ENCODE data around the gene CACNA2D4. TPM values are rescaled to one million over a fixed set of nuclear protein-coding genes. Genes with fewer than 3 reads are reported as not detected.

Gene CACNA2D4
- total RNA-seq, 1 donor from 2014 or later, result 7.0 TPM

GRCh38 chr12:1781772-1782171 lies 136.7 kb downstream of the CACNA2D4 start:
- H3K4me1 ChIP-seq, result peaks cover 28% of the 10 kb centered on the region
- no peak for TF ChIP-seq CTCF (IDR thresholded peaks at IDR 0.05)
- H3K4me3 ChIP-seq, result no peak overlapping the region
- H3K27ac ChIP-seq, result no peak overlapping the region
- H3K27me3 ChIP-seq (ENCODE audit: low read depth), result no peaks in the 10 kb centered on the region
- ATAC-seq (peak; percentile 66 to 80), DNase-seq (no peak)
- H3K36me3 ChIP-seq, result peaks cover 60% of the 10 kb centered on the region
- intact Hi-C loops (cut with DNase I), result no loop called here
- H3K9me3 ChIP-seq, result no peaks in the 10 kb centered on the region

- no peak for TF ChIP-seq CTCF (IDR thresholded peaks at IDR 0.05)
- Histone ChIP-seq H3K36me3 (peaks cover 40% of the 10 kb centered on the region), H3K4me1 (peaks cover 28% of the 10 kb centered on the region), H3K27ac (no peak overlapping the region), H3K4me3 (no peak overlapping the region), H3K27me3 (ENCODE audit: low read depth) (no peaks in the 10 kb centered on the region), H3K9me3 (no peaks in the 10 kb centered on the region)
- ATAC-seq (peak in 1 of 2 donors; percentile 38), DNase-seq (no peak)
- intact Hi-C loops (cut with DNase I), result no loop called here
These were observed 138.7 kb downstream of the CACNA2D4 start for GRCh38 chr12:1779783-1780182.

DNA sequence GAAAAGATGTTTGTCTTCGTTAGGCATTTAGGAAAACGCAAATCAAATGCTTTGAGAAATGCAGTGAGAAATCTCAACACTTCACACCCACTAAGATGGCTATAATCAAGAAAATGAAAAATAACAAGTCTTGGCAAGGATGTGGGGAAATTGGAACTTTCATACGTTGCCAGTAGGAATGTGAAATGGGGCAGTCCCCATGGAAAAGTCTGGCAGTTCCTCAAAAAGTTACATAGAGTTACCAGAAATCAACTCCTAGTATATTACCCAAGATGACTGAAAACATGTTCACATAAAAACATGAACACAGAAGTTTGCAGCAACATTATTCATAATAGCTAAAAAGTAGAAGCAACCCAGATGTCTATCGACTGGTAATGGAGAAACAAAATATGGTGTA lies 139.5 kb downstream of the CACNA2D4 start:
- intact Hi-C loops (cut with DNase I), result no loop called here
- no peak for TF ChIP-seq CTCF (IDR thresholded peaks at IDR 0.05)
- DNase-seq (no peak), ATAC-seq (no peak)
- peaks cover 28% of the 10 kb centered on the region for H3K4me1 ChIP-seq
- H3K4me3 ChIP-seq, result no peak overlapping the region
- no peaks in the 10 kb centered on the region for H3K9me3 ChIP-seq
- H3K27me3 ChIP-seq (ENCODE audit: low read depth), result no peaks in the 10 kb centered on the region
- H3K36me3 ChIP-seq, result peaks cover 38% of the 10 kb centered on the region
- H3K27ac ChIP-seq, result no peak overlapping the region

- Histone ChIP-seq H3K36me3 (peaks cover 40% of the 10 kb centered on the region), H3K9me3 (no peaks in the 10 kb centered on the region), H3K27ac (no peak overlapping the region), H3K4me3 (no peak overlapping the region), H3K4me1 (peaks cover 28% of the 10 kb centered on the region), H3K27me3 (ENCODE audit: low read depth) (no peaks in the 10 kb centered on the region)
- DNase-seq, result no peak
- TF ChIP-seq CTCF (IDR thresholded peaks at IDR 0.05), result no peak
- intact Hi-C loops (cut with DNase I), result no loop called here
- ATAC-seq, result no peak
These were observed 140.7 kb downstream of the CACNA2D4 start for GRCh38 chr12:1777798-1778197.

GRCh38 chr12:1776170-1776921 lies 142.1 kb downstream of the CACNA2D4 start:
- Histone ChIP-seq H3K9me3 (no peaks in the 10 kb centered on the region), H3K27me3 (ENCODE audit: low read depth) (no peaks in the 10 kb centered on the region), H3K36me3 (peaks cover 34% of the 10 kb centered on the region), H3K27ac (no peak overlapping the region), H3K4me3 (no peak overlapping the region), H3K4me1 (peaks cover 17% of the 10 kb centered on the region)
- DNase-seq (no peak), ATAC-seq (no peak)
- intact Hi-C loops (cut with DNase I), result no loop called here
- TF ChIP-seq CTCF (IDR thresholded peaks at IDR 0.05), result no peak
